Caco-2 (cell line): ENCODE measurements around the gene DBI. TPM values are rescaled to one million over a fixed set of nuclear protein-coding genes. Genes with fewer than 3 reads are reported as not detected.

Experiments
- BruUV-seq: library from RNA; stranded (reverse); fragments of 400-500 nt; replicated peaks from 2 replicates; lab custom pipeline; 2021; lab: Mats Ljungman, UMichigan
- CTCF ChIA-PET: fragments of 300-600 bp; sonication (Branson Sonifier 250); formaldehyde crosslinking; loops from one replicate; lab custom pipeline; 2022; ENCODE audit warnings: antibody characterized with exemption; lab: Charles Lee
- POLR2A ChIA-PET: fragments of 300-600 bp; sonication (Branson Sonifier 250); formaldehyde crosslinking; loops from one replicate; lab custom pipeline; 2022; ENCODE audit warnings: antibody characterized with exemption; lab: Charles Lee
- DNase-seq, 2 experiments: peaks; one replicate each; pipeline versions ENCODE4 v3.0.0 to v3.0.0-alpha.2; 2020 to 2022
- H3K27me3 ChIP-seq: replicated peaks from 2 replicates; pipeline ENCODE4 v1.6.0; 2011; ENCODE audit warnings: low read length; ENCODE audit not compliant: control insufficient read depth, insufficient read depth
- H3K36me3 ChIP-seq: 2 replicates; pipeline ENCODE4 v1.5.1; 2011; ENCODE audit warnings: low read length; ENCODE audit not compliant: control insufficient read depth, insufficient read depth
- H3K4me1 ChIP-seq: fragments of 250-450 bp; sonication (Bioruptor Pico); 2 replicates; pipeline ENCODE4 v1.5.1; 2020; ENCODE audit warnings: mild to moderate bottlenecking
- H3K4me3 ChIP-seq: 2 replicates; pipeline ENCODE4 v1.5.1; 2011; ENCODE audit warnings: low read depth, mild to moderate bottlenecking, control low read depth, low read length
- H3K9me3 ChIP-seq: fragments of 250-450 bp; sonication (Bioruptor Pico); 2 replicates; pipeline ENCODE4 v1.5.1; 2020; ENCODE audit warnings: mild to moderate bottlenecking, moderate library complexity
- H3K27ac Mint-ChIP-seq: one replicate; pipeline ENCODE4 v1.8.0; 2022; ENCODE audit warnings: mixed read lengths; ENCODE audit not compliant: unreplicated experiment
- H3K27me3 Mint-ChIP-seq: one replicate; pipeline ENCODE4 v1.8.0; 2022; ENCODE audit warnings: mixed read lengths; ENCODE audit not compliant: insufficient read depth, unreplicated experiment
- H3K36me3 Mint-ChIP-seq: one replicate; pipeline ENCODE4 v1.8.0; 2022; ENCODE audit warnings: mild to moderate bottlenecking, mixed read lengths; ENCODE audit not compliant: insufficient read depth, unreplicated experiment
- H3K4me1 Mint-ChIP-seq: one replicate; pipeline ENCODE4 v1.8.0; 2022; ENCODE audit warnings: low read depth, mixed read lengths; ENCODE audit not compliant: unreplicated experiment
- H3K4me3 Mint-ChIP-seq: one replicate; pipeline ENCODE4 v1.8.0; 2022; ENCODE audit warnings: mild to moderate bottlenecking, moderate library complexity, mixed read lengths; ENCODE audit not compliant: unreplicated experiment
- H3K9me3 Mint-ChIP-seq: one replicate; pipeline ENCODE4 v1.8.0; 2022; ENCODE audit warnings: mixed read lengths; ENCODE audit not compliant: unreplicated experiment
- intact Hi-C: fragments of 100-400 bp; cut with micrococcal nuclease; formaldehyde crosslinking; loops from one replicate; pipeline ENCODE4 v1.10.0; 2022; ENCODE audit not compliant: unreplicated experiment
- total RNA-seq: library from RNA; stranded (reverse); gene quantifications from 2 replicates; pipeline ENCODE4 v1.2.3, GENCODE V29; 2022
- TF ChIP-seq, protein P1 (sequence below), 2 experiments: fragments of 200-600 bp in 1 of 2; IDR thresholded peaks; 1 replicate in 1 of 2; 2 replicates in 1 of 2; pipeline versions ENCODE4 v1.5.1 to v1.8.0; 2011 to 2022; ENCODE audit warnings: antibody characterized with exemption in 1 of 2, control low read depth in 1 of 2, inconsistent platforms in 1 of 2, low read depth in 1 of 2, low read length in 1 of 2, mild to moderate bottlenecking in 1 of 2, moderate library complexity in 1 of 2; ENCODE audit not compliant: insufficient read depth in 1 of 2, severe bottlenecking in 1 of 2, unreplicated experiment in 1 of 2

DBI gene
- total RNA-seq, 1 experiment from 2014 or later, result 257 TPM

DNA sequence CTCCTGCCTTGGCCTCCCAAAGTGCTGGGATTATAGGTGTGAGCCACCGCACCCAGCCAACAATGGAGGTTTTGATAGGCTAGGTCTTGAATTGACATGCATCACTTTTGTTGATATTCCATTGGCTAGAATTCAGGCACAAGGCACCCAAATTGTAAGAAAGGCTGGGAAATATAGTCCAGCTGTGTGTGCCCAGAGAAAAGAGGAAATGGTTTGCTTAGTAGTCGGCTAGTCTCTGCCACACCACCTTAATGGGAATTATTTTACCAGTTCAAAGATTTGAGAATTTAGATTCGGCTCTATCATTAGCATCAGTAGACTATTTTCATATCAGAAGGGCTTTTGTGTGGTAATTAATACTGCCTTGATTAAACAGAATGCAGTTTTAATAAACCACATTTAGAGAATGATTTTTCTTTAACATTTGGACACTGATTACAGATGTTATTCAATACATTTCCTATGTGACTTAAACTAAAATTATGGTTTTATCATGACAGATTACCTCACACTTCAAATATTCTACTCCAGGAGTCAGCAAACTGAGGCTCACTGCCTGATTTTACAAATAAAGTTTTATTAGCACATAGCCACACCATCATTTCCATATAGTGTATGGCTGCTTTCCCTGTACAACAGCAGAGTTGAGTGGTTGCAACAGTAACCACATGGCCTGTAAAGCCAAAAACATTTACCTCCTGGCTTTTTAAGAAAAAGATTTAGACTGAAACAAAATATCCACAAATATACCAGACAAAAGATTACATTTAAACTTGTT lies 27.4 kb downstream of the DBI start:
- Histone ChIP-seq H3K9me3 (no peaks in the 10 kb centered on the region), H3K4me3 (no peak overlapping the region), H3K4me1 (no peaks in the 10 kb centered on the region), H3K36me3 (no peaks in the 10 kb centered on the region), H3K27me3 (no peaks in the 10 kb centered on the region)
- BruUV-seq, result no TSS peak
- Mint-ChIP-seq H3K4me1 (peaks cover 6% of the 10 kb centered on the region), H3K36me3 (no peaks in the 10 kb centered on the region), H3K4me3 (no peak overlapping the region), H3K27me3 (no peaks in the 10 kb centered on the region), H3K9me3 (no peaks in the 10 kb centered on the region), H3K27ac (no peak overlapping the region)
- ChIA-PET CTCF (no interaction called here), POLR2A (no interaction called here)
- TF ChIP-seq, protein P1, sequence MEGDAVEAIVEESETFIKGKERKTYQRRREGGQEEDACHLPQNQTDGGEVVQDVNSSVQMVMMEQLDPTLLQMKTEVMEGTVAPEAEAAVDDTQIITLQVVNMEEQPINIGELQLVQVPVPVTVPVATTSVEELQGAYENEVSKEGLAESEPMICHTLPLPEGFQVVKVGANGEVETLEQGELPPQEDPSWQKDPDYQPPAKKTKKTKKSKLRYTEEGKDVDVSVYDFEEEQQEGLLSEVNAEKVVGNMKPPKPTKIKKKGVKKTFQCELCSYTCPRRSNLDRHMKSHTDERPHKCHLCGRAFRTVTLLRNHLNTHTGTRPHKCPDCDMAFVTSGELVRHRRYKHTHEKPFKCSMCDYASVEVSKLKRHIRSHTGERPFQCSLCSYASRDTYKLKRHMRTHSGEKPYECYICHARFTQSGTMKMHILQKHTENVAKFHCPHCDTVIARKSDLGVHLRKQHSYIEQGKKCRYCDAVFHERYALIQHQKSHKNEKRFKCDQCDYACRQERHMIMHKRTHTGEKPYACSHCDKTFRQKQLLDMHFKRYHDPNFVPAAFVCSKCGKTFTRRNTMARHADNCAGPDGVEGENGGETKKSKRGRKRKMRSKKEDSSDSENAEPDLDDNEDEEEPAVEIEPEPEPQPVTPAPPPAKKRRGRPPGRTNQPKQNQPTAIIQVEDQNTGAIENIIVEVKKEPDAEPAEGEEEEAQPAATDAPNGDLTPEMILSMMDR (IDR thresholded peaks at IDR 0.05; ENCODE audit: insufficient read depth in 1 of 2, low read depth in 1 of 2, low read length in 1 of 2, severe bottlenecking in 1 of 2, unreplicated experiment in 1 of 2), result no peak
- intact Hi-C loops, result no loop called here
- DNase-seq, result no peak

DNA sequence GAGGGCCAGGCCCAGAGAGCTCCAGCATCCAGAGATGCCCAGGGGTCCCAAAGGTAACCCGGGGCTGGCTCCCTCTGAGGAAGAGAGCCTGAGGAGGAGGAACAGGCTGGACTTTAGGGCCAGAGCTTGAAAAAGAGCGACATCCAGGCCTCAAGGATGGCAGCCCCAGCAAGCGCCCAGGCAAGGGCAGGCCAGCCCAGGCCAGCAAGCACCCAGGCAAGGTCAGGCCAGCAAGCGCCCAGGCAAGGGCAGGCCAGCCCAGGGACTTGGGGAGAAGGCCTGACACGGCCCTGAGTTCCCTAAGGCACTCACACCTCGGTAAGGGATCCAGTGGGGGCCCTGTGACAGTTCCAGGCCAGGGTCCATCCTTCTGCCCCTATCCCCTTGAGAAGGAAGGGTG lies 30.4 kb downstream of the DBI start:
- TF ChIP-seq, protein P1 (IDR thresholded peaks at IDR 0.05; ENCODE audit: insufficient read depth in 1 of 2, low read depth in 1 of 2, low read length in 1 of 2, severe bottlenecking in 1 of 2, unreplicated experiment in 1 of 2), result no peak
- no peaks in the 10 kb centered on the region for H3K27me3 ChIP-seq
- no peak overlapping the region for H3K4me3 ChIP-seq
- ChIA-PET CTCF (no interaction called here), POLR2A (no interaction called here)
- H3K9me3 Mint-ChIP-seq, result no peaks in the 10 kb centered on the region
- DNase-seq, result no peak
- H3K27me3 Mint-ChIP-seq, result no peaks in the 10 kb centered on the region
- H3K4me1 Mint-ChIP-seq, result no peaks in the 10 kb centered on the region
- no peak overlapping the region for H3K27ac Mint-ChIP-seq
- H3K4me1 ChIP-seq, result no peaks in the 10 kb centered on the region
- H3K4me3 Mint-ChIP-seq, result no peak overlapping the region
- no peaks in the 10 kb centered on the region for H3K9me3 ChIP-seq
- BruUV-seq, result no TSS peak
- intact Hi-C loops, result no loop called here
- no peaks in the 10 kb centered on the region for H3K36me3 ChIP-seq
- no peaks in the 10 kb centered on the region for H3K36me3 Mint-ChIP-seq

DNA sequence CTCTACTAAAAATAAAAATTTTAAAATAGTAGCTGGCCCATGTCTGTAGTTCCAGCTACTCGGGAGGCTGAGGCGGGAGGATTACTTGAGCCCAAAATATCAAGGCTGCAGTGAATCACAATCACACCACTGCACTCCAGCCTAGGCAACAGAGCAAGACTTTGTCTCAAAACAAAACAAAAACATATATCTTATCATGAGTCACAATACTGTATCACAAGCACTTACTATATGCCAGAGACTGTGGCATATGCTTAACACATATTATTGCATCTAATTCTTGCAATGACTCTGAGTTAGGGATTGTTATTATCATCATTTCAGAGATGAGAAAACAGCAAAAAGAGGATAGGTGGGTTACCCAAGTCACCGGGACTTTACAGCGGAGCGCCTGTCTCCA lies 35.3 kb downstream of the DBI start:
- ChIA-PET POLR2A (no interaction called here), CTCF (no interaction called here)
- H3K27ac Mint-ChIP-seq, result no peak overlapping the region
- peaks cover 8% of the 10 kb centered on the region for H3K4me1 ChIP-seq
- no peak for DNase-seq
- no peaks in the 10 kb centered on the region for H3K27me3 ChIP-seq
- intact Hi-C loops, result no loop called here
- H3K9me3 Mint-ChIP-seq, result no peaks in the 10 kb centered on the region
- H3K4me1 Mint-ChIP-seq, result no peaks in the 10 kb centered on the region
- no peaks in the 10 kb centered on the region for H3K27me3 Mint-ChIP-seq
- H3K36me3 ChIP-seq, result no peaks in the 10 kb centered on the region
- H3K4me3 ChIP-seq, result no peak overlapping the region
- TF ChIP-seq, protein P1 (IDR thresholded peaks at IDR 0.05; ENCODE audit: insufficient read depth in 1 of 2, low read depth in 1 of 2, low read length in 1 of 2, severe bottlenecking in 1 of 2, unreplicated experiment in 1 of 2), result no peak
- H3K4me3 Mint-ChIP-seq, result no peak overlapping the region
- H3K9me3 ChIP-seq, result no peaks in the 10 kb centered on the region
- BruUV-seq, result no TSS peak
- H3K36me3 Mint-ChIP-seq, result no peaks in the 10 kb centered on the region
